IPS-20b (cell line): ENCODE data around the gene PRDM16.

Experiments used
- H3K27ac ChIP-seq: one replicate; pipeline ENCODE4 v1.5.1; 2013; ENCODE audit warnings: low read length
- H3K27me3 ChIP-seq: 2 replicates; pipeline ENCODE4 v1.6.1; 2013; ENCODE audit warnings: mild to moderate bottlenecking, low read length, inconsistent platforms; ENCODE audit not compliant: insufficient read depth
- H3K36me3 ChIP-seq: 2 replicates; pipeline ENCODE4 v1.6.1; 2013; ENCODE audit warnings: low read depth, mild to moderate bottlenecking, inconsistent platforms, low read length, moderate library complexity; ENCODE audit not compliant: insufficient read depth
- H3K4me1 ChIP-seq: 2 replicates; pipeline ENCODE4 v1.6.1; 2013; ENCODE audit warnings: mild to moderate bottlenecking, control low read depth, inconsistent platforms, low read length, moderate library complexity; ENCODE audit not compliant: insufficient read depth
- H3K4me3 ChIP-seq: 2 replicates; pipeline ENCODE4 v1.5.1; 2013; ENCODE audit warnings: mild to moderate bottlenecking, low read length, inconsistent platforms
- H3K9ac ChIP-seq: 2 replicates; pipeline ENCODE4 v1.6.1; 2013; ENCODE audit warnings: low read depth, mild to moderate bottlenecking, inconsistent platforms, low read length, moderate library complexity
- H3K9me3 ChIP-seq: 2 replicates; pipeline ENCODE4 v1.6.1; 2013; ENCODE audit warnings: mild to moderate bottlenecking, low read depth, low read length, inconsistent platforms; ENCODE audit not compliant: insufficient read depth

PRDM16 gene

GRCh38 chr1:3248155-3249141 lies 179.4 kb downstream of the PRDM16 start:
- no peak overlapping the region for H3K4me3 ChIP-seq
- H3K4me1 ChIP-seq = no peaks in the 10 kb centered on the region
- H3K27ac ChIP-seq = no peak overlapping the region
- H3K9ac ChIP-seq = no peak overlapping the region
- H3K27me3 ChIP-seq = peaks cover 24% of the 10 kb centered on the region
- no peaks in the 10 kb centered on the region for H3K36me3 ChIP-seq
- no peaks in the 10 kb centered on the region for H3K9me3 ChIP-seq

- H3K27me3 ChIP-seq = peaks cover 24% of the 10 kb centered on the region
- H3K4me3 ChIP-seq = no peak overlapping the region
- no peaks in the 10 kb centered on the region for H3K36me3 ChIP-seq
- no peak overlapping the region for H3K27ac ChIP-seq
- H3K9me3 ChIP-seq = no peaks in the 10 kb centered on the region
- H3K9ac ChIP-seq = no peak overlapping the region
- H3K4me1 ChIP-seq = no peaks in the 10 kb centered on the region
Measured at GRCh38 chr1:3249231-3249630, 180.2 kb downstream of the PRDM16 start.

GRCh38 chr1:3249631-3250501 lies 180.9 kb downstream of the PRDM16 start:
- H3K36me3 ChIP-seq = no peaks in the 10 kb centered on the region
- H3K9ac ChIP-seq = no peak overlapping the region
- H3K4me1 ChIP-seq = no peaks in the 10 kb centered on the region
- H3K4me3 ChIP-seq = no peak overlapping the region
- no peaks in the 10 kb centered on the region for H3K9me3 ChIP-seq
- H3K27me3 ChIP-seq = peaks cover 24% of the 10 kb centered on the region
- H3K27ac ChIP-seq = no peak overlapping the region

DNA sequence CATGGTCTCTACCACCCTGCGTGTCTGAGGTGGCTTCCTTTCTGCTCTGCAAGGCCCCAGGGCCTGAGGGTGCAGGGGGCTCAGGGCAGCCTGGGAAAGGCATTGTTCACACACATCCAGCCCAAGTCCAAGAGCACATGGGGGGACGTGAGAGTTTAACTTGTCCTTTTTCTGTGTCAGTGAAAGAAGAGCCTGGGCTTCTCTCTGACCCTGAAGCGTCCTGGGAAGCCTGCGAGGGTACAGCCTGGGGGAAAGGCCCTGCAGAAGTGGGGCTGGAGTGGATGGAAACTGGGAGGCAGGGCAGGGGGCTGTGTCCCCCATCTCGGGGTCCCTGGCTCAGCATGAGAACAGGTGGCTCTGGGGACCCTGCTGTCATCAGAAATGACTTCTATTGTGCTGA lies 181.6 kb downstream of the PRDM16 start:
- Histone ChIP-seq H3K27me3 (peaks cover 24% of the 10 kb centered on the region), H3K36me3 (no peaks in the 10 kb centered on the region), H3K4me1 (no peaks in the 10 kb centered on the region), H3K4me3 (no peak overlapping the region), H3K9ac (no peak overlapping the region), H3K9me3 (no peaks in the 10 kb centered on the region), H3K27ac (no peak overlapping the region)

- Histone ChIP-seq H3K9ac (no peak overlapping the region), H3K4me3 (no peak overlapping the region), H3K9me3 (no peaks in the 10 kb centered on the region), H3K4me1 (no peaks in the 10 kb centered on the region), H3K36me3 (no peaks in the 10 kb centered on the region), H3K27me3 (peaks cover 24% of the 10 kb centered on the region), H3K27ac (no peak overlapping the region)
Measured at GRCh38 chr1:3251099-3251806, 182.2 kb downstream of the PRDM16 start.

DNA sequence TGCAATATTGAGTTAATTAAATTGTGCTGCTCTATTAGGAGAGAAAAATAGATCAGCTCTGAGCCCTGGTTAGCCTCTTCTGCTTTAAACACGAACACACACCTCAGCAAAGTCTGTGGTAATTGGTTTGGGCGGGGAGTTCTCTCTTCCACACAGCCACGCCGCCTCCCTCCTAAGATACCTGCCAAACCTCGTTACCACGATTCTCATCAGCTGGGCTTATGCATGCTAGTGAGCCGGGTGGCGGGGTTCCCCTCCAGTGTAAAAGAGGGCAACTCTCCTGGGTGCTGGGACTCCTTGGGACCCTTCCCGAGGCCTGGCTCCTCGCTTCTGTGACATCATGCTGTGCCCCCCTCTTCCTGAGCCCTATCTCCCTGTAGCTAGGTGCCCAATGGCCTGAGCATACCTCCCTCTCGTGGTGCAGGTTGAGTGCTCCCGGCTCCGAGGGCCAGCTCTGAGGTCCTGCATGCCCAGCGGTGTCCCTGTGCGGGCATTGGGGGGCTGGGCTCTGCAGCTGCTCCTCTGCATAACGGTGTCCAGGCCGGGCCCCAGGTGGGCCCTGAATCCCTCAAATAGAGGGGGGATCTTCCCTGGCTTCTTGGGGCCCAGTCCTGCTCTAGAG lies 182.9 kb downstream of the PRDM16 start:
- Histone ChIP-seq H3K27me3 (peaks cover 21% of the 10 kb centered on the region), H3K27ac (no peak overlapping the region), H3K9me3 (no peaks in the 10 kb centered on the region), H3K9ac (no peak overlapping the region), H3K4me1 (no peaks in the 10 kb centered on the region), H3K4me3 (no peak overlapping the region), H3K36me3 (no peaks in the 10 kb centered on the region)

- Histone ChIP-seq H3K36me3 (no peaks in the 10 kb centered on the region), H3K4me1 (no peaks in the 10 kb centered on the region), H3K27me3 (no peaks in the 10 kb centered on the region), H3K9ac (no peak overlapping the region), H3K4me3 (no peak overlapping the region), H3K27ac (no peak overlapping the region), H3K9me3 (no peaks in the 10 kb centered on the region; the same call in 1 of the 2 replicates)
Measured at GRCh38 chr1:3255680-3256079, 186.7 kb downstream of the PRDM16 start.

- H3K4me1 ChIP-seq = no peaks in the 10 kb centered on the region
- no peaks in the 10 kb centered on the region for H3K27me3 ChIP-seq
- H3K27ac ChIP-seq = no peak overlapping the region
- H3K9me3 ChIP-seq = no peaks in the 10 kb centered on the region; the same call in 1 of the 2 replicates
- H3K36me3 ChIP-seq = no peaks in the 10 kb centered on the region
- H3K4me3 ChIP-seq = no peak overlapping the region
- no peak overlapping the region for H3K9ac ChIP-seq
Measured at GRCh38 chr1:3257788-3258187, 188.8 kb downstream of the PRDM16 start.

DNA sequence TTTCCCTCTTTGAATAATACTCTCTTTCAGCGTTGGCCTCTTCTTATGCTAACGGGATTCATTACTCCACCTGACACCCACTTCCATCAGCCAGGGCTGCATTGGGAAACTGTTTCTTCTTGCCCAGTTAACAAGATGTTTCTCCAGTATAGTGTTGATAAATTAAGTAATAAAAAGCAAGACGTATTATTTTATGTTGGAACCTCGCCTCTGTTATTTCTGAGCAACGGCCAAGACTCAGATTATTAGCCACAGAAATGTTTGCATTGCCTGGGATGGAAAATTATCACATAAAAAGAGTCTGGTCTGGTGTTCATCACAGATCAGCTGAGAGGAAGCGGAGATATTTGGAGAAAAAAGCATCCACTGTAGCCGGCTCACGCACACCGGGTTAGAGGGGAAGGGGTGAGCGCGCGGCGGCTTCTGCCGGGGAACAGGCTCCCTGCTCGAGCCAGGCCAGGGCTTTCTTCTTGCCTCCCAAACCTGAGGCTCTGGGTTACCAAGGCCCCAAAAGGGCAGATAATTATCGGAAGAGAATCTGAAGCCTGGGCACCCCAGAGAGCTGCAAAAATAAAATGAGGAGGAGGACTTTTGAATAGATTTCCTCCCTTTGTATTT lies 189.5 kb downstream of the PRDM16 start:
- no peaks in the 10 kb centered on the region for H3K4me1 ChIP-seq
- no peak overlapping the region for H3K9ac ChIP-seq
- H3K36me3 ChIP-seq = no peaks in the 10 kb centered on the region
- no peak overlapping the region for H3K4me3 ChIP-seq
- no peaks in the 10 kb centered on the region for H3K27me3 ChIP-seq
- no peaks in the 10 kb centered on the region; the same call in 1 of the 2 replicates for H3K9me3 ChIP-seq
- no peak overlapping the region for H3K27ac ChIP-seq

DNA sequence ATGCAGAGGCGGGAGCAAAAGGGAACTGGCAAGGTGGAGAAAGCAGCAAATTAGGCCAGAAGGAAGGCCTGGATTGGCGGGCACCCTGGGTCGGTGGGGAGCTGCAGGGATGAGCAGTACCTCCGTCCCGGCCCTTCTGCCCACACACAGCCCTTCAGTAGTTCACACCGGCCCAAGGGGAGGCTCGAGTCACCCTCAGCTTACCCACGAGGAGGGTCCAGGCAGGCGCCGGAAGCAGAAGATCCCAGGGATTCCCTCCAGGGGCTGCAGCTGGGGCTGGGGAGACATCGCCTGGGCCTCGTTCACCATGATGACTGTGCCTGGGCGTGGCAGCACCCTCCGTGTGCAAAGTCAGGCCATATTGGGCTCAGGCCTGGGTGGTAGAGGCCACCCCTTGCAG lies 190.0 kb downstream of the PRDM16 start:
- no peak overlapping the region for H3K4me3 ChIP-seq
- no peaks in the 10 kb centered on the region for H3K4me1 ChIP-seq
- no peak overlapping the region for H3K9ac ChIP-seq
- no peaks in the 10 kb centered on the region for H3K27me3 ChIP-seq
- no peak overlapping the region for H3K27ac ChIP-seq
- H3K36me3 ChIP-seq = no peaks in the 10 kb centered on the region
- H3K9me3 ChIP-seq = no peaks in the 10 kb centered on the region; the same call in 1 of the 2 replicates
